GM21529 (cell line): ENCODE data around the gene INPP5D.
"Not testable (repeated sequence)": the region's sequence is repeated elsewhere in the genome, so short reads cannot be mapped to it uniquely, and the experiment has no call there.

ENCODE experiments used
- ATAC-seq: cut with Tn5 transposase; IDR thresholded peaks from one replicate; pipeline ENCODE4 v1.9.1; 2021; ENCODE audit not compliant: unreplicated experiment

Gene INPP5D

GRCh38 chr2:233164967-233165366 is 104.8 kb downstream of the INPP5D start:
- ATAC-seq = no peak

GRCh38 chr2:233165543-233165894 is 105.4 kb downstream of the INPP5D start:
- ATAC-seq = no peak

GRCh38 chr2:233165895-233166661 is 105.9 kb downstream of the INPP5D start:
- ATAC-seq = no peak

- no peak for ATAC-seq
Observed at GRCh38 chr2:233168445-233168844, 108.3 kb downstream of the INPP5D start.

- no peak for ATAC-seq
Observed at GRCh38 chr2:233168919-233169318, 108.8 kb downstream of the INPP5D start.

GRCh38 chr2:233171344-233171743 is 111.2 kb downstream of the INPP5D start:
- no peak for ATAC-seq

GRCh38 chr2:233173115-233173514 is 113.0 kb downstream of the INPP5D start:
- ATAC-seq = no peak

- no peak for ATAC-seq
Observed at GRCh38 chr2:233174137-233174536, 114.0 kb downstream of the INPP5D start.

DNA sequence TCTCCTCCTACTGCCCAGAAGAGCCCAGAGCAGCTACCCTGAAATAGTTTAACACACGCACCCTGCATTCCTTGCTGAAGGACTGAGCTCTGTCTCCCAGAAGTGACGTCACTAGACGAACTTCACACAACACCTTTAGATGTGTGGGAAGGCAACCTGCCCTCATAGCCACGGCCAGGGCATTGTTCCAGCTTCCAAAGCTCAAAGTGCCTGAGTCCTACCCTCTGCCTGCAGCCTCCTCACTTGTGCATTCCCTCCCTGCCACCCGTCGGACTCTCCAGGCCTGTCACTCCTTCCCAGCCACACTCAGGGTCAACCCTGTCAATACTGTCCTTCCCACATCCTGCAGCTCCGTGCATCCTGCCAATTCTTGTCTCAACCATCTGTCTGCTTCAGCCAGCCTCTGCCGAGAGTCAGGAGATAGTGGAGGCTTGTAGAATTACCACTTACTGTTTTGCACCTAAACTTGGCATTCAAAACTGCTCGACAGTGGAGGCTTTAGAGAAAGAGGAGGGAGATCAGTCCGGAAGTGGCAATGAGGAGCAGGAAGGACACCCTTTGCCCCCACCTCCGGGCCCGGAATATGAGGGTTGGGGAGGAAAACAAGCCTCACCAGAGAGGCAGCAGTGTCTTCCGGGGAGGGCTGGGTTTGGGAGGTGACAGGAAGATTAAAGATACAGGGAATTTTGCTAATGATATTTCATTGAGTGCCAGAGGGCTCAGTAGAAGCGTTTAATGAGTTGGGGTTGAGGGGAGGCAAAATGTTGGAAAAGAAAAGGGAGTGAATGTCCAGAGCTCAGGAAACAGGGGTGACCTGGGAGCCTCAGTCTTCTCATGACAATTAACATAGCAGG is 119.1 kb downstream of the INPP5D start:
- no peak for ATAC-seq

DNA sequence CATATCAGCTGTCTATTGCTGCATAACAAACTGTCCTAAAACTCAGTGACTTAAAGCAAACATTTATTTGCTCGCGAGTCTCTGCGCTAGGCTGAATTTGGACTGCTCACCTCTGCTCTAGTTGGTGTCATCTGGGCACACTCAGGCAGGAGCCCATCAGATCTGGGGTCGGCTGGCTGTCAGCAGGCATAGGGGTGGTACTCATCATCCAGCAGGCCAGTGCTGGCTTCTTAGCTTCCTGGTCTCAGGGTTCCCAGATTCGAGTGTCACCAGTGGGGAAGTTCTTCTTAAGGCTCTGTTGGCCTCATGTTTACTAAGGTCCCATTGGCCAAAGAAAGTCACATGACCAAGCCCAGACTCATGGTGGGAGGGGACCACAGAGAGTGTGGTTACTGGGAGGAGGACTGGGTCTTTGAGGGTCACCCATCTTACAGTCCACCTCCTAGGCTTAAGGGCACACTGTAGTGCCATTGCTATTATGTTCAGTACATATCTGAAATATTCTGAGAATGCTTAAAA is 119.8 kb downstream of the INPP5D start:
- ATAC-seq = no peak

- no peak for ATAC-seq
Observed at GRCh38 chr2:233183869-233184418, 123.8 kb downstream of the INPP5D start.

DNA sequence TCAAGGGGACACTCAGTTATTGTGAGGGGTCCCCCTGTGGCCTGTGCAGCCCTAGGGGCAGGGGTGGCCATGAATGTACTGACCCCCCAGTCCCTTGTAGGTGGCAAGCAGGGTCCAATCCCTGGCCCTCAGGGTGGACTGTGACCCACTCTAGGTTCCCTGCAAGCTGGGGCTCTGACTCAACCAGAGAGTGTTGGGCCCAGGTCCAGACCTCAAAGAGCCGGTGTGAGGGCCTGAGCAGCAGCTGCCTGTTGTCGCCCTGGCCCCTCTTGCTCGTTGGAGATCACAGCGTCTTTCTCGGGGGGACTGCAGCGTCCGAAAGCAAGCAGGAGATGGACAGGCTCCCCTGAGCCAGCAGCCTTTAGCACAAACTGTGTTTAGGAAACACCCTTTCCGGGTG is 124.5 kb downstream of the INPP5D start:
- ATAC-seq = no peak

- no peak for ATAC-seq
Observed at GRCh38 chr2:233185330-233185729, 125.2 kb downstream of the INPP5D start.

DNA sequence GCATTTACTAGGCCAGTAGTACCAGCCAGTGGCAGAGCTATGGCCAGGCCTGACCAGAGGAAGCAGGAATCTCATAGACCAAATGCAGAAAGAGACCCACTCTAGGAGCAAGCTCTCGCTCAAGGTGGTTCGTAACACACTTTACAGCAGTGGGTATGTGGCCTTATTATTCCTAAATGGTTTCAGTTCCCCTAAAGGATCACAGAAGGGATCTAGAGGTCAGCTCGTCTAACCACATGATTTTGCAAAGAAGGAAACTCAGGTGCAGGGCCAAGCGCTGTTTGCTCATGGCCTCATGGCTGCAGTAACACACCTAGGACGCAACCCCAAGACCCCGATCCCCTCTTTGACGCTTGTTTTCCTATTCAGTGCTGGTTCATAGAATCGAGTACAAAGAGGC is 125.8 kb downstream of the INPP5D start:
- no peak for ATAC-seq

GRCh38 chr2:233186851-233187250 is 126.7 kb downstream of the INPP5D start:
- ATAC-seq = no peak

- ATAC-seq = no peak
Observed at GRCh38 chr2:233189025-233189424, 128.9 kb downstream of the INPP5D start.

DNA sequence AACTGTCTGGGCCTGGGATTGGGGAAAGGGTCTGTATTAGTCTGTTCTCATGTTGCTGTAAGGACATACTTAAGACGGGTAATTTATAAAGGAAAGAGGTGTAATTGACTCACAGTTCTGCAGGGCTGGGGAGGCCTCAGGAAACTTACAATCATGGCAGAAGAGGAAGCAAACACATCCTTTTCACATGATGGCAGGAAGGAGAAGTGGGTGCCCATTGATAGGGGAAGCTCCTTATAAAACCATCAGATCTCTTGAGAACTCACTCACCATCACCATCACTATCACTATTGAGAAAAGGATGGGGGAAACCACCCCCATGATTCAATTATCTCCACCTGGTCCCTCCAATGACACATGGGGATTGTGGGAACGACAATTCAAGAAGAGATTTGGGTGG is 130.9 kb downstream of the INPP5D start:
- not testable (repeated sequence) for ATAC-seq

GRCh38 chr2:233193738-233194137 is 133.6 kb downstream of the INPP5D start:
- no peak for ATAC-seq

- no peak for ATAC-seq
Observed at GRCh38 chr2:233195027-233195426, 134.9 kb downstream of the INPP5D start.

GRCh38 chr2:233197022-233197421 is 136.9 kb downstream of the INPP5D start:
- no peak for ATAC-seq

DNA sequence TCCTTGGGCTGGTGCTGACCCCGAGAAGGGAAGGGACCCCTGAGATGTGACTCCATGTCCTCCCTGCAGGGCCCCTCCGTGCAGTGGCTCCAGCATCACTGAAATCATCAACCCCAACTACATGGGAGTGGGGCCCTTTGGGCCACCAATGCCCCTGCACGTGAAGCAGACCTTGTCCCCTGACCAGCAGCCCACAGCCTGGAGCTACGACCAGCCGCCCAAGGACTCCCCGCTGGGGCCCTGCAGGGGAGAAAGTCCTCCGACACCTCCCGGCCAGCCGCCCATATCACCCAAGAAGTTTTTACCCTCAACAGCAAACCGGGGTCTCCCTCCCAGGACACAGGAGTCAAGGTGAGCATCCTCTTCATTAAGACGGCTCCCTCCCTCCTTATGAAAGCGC is 137.9 kb downstream of the INPP5D start:
- ATAC-seq = no peak

DNA sequence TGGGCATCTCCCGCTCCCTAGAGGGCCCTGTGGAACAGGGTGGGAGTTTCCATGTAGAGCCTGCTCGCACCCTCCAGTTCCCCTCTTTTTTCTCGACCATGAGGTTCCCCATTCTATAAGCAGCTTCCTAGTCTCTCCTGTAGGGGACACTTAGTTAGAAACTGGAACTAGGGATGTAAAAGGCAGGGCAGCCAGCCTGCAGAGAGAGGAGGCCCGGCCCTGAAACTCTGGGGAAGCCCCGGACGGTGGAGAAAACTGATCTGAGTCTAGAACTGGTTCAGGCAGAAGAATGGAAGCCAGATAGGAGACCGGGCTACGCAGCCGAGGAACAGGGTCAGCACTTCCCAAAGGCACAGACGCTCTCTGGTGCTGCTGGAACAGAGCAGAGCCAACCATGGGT is 139.7 kb downstream of the INPP5D start:
- ATAC-seq = peak; percentile 55
